22Rv1 (cell line): ENCODE data around the gene TSPAN10.

Experiments
- H3K27ac ChIP-seq: fragments of 450-650 bp; 2 replicates; pipeline ENCODE4 v1.5.1; 2017
- CTCF ChIP-seq: fragments of 450-650 bp; IDR thresholded peaks from 2 replicates; pipeline ENCODE4 v1.5.1; 2017; ENCODE audit warnings: mild to moderate bottlenecking
- ZFX ChIP-seq: fragments of 450-650 bp; IDR thresholded peaks from 2 replicates; pipeline ENCODE4 v1.6.1; 2017; ENCODE audit warnings: antibody characterized with exemption, borderline replicate concordance

TSPAN10 gene

GRCh38 chr17:81688616-81689015 is 51.6 kb downstream of the TSPAN10 start:
- TF ChIP-seq CTCF (no peak), ZFX (no peak)
- no peak overlapping the region for H3K27ac ChIP-seq

GRCh38 chr17:81690066-81690465 is 53.1 kb downstream of the TSPAN10 start:
- no peak overlapping the region for H3K27ac ChIP-seq
- TF ChIP-seq CTCF (no peak), ZFX (no peak)

GRCh38 chr17:81690549-81690948 is 53.6 kb downstream of the TSPAN10 start:
- H3K27ac ChIP-seq, result no peak overlapping the region
- no peak for TF ChIP-seq ZFX
- no peak for TF ChIP-seq CTCF

- TF ChIP-seq CTCF, result no peak
- TF ChIP-seq ZFX, result no peak
- H3K27ac ChIP-seq, result no peak overlapping the region
Measured at GRCh38 chr17:81691196-81691595, 54.2 kb downstream of the TSPAN10 start.

GRCh38 chr17:81691608-81692007 is 54.6 kb downstream of the TSPAN10 start:
- TF ChIP-seq ZFX (no peak), CTCF (no peak)

GRCh38 chr17:81693509-81694210 is 56.7 kb downstream of the TSPAN10 start:
- TF ChIP-seq ZFX (no peak), CTCF (peak; percentile 17)
- no peak overlapping the region for H3K27ac ChIP-seq

More at GRCh38 chr17:81691608-81692007, 54.6 kb downstream of the TSPAN10 start:
- no peak overlapping the region for H3K27ac ChIP-seq

GRCh38 chr17:81694810-81695209 is 57.8 kb downstream of the TSPAN10 start:
- H3K27ac ChIP-seq, result no peak overlapping the region
- TF ChIP-seq CTCF (no peak), ZFX (no peak)
